Neural crest cell (in vitro differentiated cells): ENCODE results near the gene PNMT. TPM values are rescaled to one million over a fixed set of nuclear protein-coding genes. Genes with fewer than 3 reads are reported as not detected.
A peak's percentile ranks its signal among the peaks of the same experiment; 100 is the strongest.

Source experiments
- DNase-seq: peaks from one replicate; pipeline ENCODE4 v3.0.0; 2021; ENCODE audit warnings: low read depth, mixed read lengths, low spot score
- H3K27ac Mint-ChIP-seq: one replicate; pipeline ENCODE4 v1.8.0; 2021; ENCODE audit warnings: mild to moderate bottlenecking, mixed read lengths; ENCODE audit not compliant: unreplicated experiment
- H3K27me3 Mint-ChIP-seq: 2 replicates; pipeline ENCODE4 v1.8.0; 2021; ENCODE audit warnings: low read depth, mild to moderate bottlenecking, mixed read lengths
- H3K36me3 Mint-ChIP-seq: 2 replicates; pipeline ENCODE4 v1.8.0; 2021; ENCODE audit warnings: low read depth, mild to moderate bottlenecking, mixed read lengths
- H3K4me1 Mint-ChIP-seq: 2 replicates; pipeline ENCODE4 v1.8.0; 2021; ENCODE audit warnings: mixed read lengths
- H3K4me3 Mint-ChIP-seq: one replicate; pipeline ENCODE4 v1.8.0; 2021; ENCODE audit warnings: mild to moderate bottlenecking, mixed read lengths
- H3K9me3 Mint-ChIP-seq: 2 replicates; pipeline ENCODE4 v1.8.0; 2021; ENCODE audit warnings: mixed read lengths
- CTCF ChIP-seq: fragments of 200-600 bp; sonication (generic); conservative IDR thresholded peaks from 2 replicates; pipeline ENCODE4 v1.5.0; 2021; ENCODE audit warnings: antibody characterized with exemption, mild to moderate bottlenecking
- total RNA-seq: library from RNA; stranded (reverse); gene quantifications from 2 replicates; pipeline ENCODE4 v1.2.1, GENCODE V29; 2021

The PNMT gene
- total RNA-seq, 1 donor from 2014 or later: 0.84 TPM

- H3K36me3 Mint-ChIP-seq: no peaks in the 10 kb centered on the region
- H3K27ac Mint-ChIP-seq: no peak overlapping the region
- H3K9me3 Mint-ChIP-seq: no peaks in the 10 kb centered on the region
- H3K4me1 Mint-ChIP-seq: peaks cover 60% of the 10 kb centered on the region
- DNase-seq: no peak
- no peak for TF ChIP-seq CTCF
- H3K27me3 Mint-ChIP-seq: no peaks in the 10 kb centered on the region
- H3K4me3 Mint-ChIP-seq: peak overlapping the region; percentile 91
These were observed 32.9 kb downstream of the PNMT start for GRCh38 chr17:39701012-39701783.

GRCh38 chr17:39701784-39702422, 33.6 kb downstream of the PNMT start:
- no peaks in the 10 kb centered on the region for H3K9me3 Mint-ChIP-seq
- peaks cover 53% of the 10 kb centered on the region for H3K4me1 Mint-ChIP-seq
- H3K36me3 Mint-ChIP-seq: no peaks in the 10 kb centered on the region
- H3K4me3 Mint-ChIP-seq: peak overlapping the region; percentile 91
- H3K27ac Mint-ChIP-seq: no peak overlapping the region
- TF ChIP-seq CTCF: no peak
- no peaks in the 10 kb centered on the region for H3K27me3 Mint-ChIP-seq
- DNase-seq: no peak

- Mint-ChIP-seq H3K36me3 (no peaks in the 10 kb centered on the region), H3K27me3 (no peaks in the 10 kb centered on the region), H3K4me3 (peak overlapping the region; percentile 64), H3K4me1 (peaks cover 45% of the 10 kb centered on the region), H3K27ac (no peak overlapping the region), H3K9me3 (no peaks in the 10 kb centered on the region)
- TF ChIP-seq CTCF: no peak
- DNase-seq: no peak
These were observed 34.9 kb downstream of the PNMT start for GRCh38 chr17:39702901-39703893.

GRCh38 chr17:39703913-39704312, 35.7 kb downstream of the PNMT start:
- Mint-ChIP-seq H3K4me3 (no peak overlapping the region), H3K4me1 (peaks cover 42% of the 10 kb centered on the region), H3K27ac (no peak overlapping the region), H3K9me3 (no peaks in the 10 kb centered on the region), H3K27me3 (no peaks in the 10 kb centered on the region), H3K36me3 (no peaks in the 10 kb centered on the region)
- no peak for DNase-seq
- no peak for TF ChIP-seq CTCF

- DNase-seq: no peak
- no peaks in the 10 kb centered on the region for H3K27me3 Mint-ChIP-seq
- H3K4me3 Mint-ChIP-seq: no peak overlapping the region
- no peaks in the 10 kb centered on the region for H3K9me3 Mint-ChIP-seq
- TF ChIP-seq CTCF: peak; percentile 48
- peaks cover 32% of the 10 kb centered on the region for H3K4me1 Mint-ChIP-seq
- H3K36me3 Mint-ChIP-seq: no peaks in the 10 kb centered on the region
- no peak overlapping the region for H3K27ac Mint-ChIP-seq
These were observed 36.7 kb downstream of the PNMT start for GRCh38 chr17:39704821-39705551.
